Activated naive CD4-positive, alpha-beta T cell (primary cell): ENCODE results near the gene PLIN4.
A peak's percentile ranks its signal among the peaks of the same experiment; 100 is the strongest.
"Not testable (repeated sequence)": the region's sequence is repeated elsewhere in the genome, so short reads cannot be mapped to it uniquely, and the experiment has no call there.

Source experiments
- DNase-seq, 4 experiments: peaks; one replicate each; lab custom pipeline; 2025; lab: John Stamatoyannopoulos, UW

The PLIN4 gene

DNA sequence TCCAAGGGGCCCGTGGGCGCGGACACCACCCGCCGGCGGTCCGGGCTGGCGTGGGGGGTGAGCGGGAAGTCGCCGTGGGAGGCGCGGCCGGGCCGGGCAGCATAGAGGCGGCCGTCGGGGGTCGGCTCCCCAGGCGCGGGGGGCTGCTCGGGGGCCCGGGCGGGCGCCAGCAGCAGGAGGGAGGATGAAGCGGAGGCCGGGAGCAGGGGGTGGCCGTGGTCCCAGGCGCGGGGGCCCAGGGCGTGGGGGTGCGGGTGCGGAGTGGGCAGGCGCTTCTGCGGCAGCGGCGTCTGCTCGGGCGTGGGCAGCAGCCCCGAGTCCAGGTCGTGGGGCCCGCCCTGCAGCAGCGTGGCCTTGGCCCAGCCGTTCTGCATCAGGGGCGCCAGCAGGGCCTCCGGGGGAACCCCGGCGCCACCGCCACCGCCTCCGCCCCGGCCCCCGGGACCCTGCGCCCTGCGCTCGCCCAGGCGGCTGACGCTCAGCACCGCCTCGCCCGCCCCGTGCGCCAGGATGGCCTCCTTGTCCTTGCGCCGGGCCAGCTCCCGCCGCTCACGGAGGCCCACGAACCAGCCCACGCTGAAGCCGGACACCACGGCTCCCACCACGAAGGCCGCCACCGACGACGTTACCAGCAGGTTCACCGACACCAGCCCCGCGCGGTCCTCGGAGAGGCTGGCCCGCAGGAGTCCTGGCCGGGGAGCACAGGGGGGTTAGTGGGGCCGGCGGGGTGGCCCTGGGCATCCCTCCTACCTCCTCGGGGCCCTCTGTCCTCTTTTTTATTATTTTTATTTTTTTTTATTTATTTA lies 25.8 kb upstream of the PLIN4 start:
- DNase-seq: no peak

DNA sequence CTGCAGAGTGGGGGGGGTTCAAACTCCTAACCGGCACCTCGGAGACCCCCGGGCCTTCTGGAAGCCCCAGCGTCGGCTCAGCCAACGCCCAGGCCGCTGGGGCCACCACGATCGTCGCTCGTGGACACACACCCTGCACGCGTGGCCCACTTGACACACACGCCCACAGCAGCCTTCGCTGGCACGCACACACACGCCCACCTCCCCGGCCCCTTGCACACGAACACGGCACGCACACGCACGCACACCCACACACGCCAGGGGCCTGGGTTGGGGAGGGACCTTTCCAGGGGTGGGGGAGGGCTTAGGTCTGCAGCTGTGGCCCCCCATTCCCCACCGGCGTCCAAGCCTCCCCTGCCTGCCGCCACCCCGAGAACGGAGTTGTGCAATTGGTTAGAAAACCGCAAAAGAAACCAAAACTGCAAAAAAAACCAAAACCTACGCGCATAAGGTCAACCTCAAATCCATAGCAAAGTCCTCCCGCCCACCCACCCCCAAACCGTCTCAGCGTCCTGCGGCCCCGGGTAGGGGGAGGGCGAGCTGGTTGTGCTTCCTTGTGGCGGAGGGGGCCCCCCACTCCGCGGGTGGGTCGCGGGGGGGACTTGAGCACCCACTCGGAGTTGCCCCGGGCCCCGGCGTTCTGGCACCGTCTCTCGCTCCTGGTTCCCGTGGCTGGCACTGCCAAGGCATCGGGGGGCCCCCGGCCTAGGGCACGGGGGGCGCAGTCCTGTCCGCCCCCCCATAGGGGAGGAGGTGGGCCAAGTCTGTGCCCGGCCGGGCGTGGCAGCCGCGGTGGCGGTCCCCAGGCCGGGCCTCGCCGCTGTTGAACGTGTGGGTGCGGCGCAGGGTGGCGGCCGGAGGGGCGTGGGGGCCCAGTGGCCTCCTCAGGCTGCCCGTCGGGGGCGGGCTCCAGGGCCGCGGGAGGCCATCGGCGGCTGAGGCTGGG lies 24.9 kb upstream of the PLIN4 start:
- DNase-seq: no peak

DNA sequence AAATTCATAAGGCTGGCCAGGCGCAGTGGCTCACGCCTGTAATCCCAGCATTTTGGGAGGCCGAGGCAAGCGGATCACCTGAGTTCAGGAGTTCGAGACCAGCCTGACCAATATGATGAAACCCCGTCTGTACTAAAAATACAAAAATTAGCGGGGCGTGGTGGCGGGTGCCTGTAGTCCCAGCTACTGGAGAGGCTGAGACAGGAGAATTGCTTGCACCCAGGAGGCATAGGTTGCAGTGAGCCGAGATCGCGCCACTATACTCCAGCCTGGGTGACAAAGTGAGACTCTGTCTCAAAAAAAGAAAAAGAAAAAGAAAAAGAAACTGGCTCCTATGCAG lies 23.5 kb upstream of the PLIN4 start:
- not testable (repeated sequence) for DNase-seq

DNA sequence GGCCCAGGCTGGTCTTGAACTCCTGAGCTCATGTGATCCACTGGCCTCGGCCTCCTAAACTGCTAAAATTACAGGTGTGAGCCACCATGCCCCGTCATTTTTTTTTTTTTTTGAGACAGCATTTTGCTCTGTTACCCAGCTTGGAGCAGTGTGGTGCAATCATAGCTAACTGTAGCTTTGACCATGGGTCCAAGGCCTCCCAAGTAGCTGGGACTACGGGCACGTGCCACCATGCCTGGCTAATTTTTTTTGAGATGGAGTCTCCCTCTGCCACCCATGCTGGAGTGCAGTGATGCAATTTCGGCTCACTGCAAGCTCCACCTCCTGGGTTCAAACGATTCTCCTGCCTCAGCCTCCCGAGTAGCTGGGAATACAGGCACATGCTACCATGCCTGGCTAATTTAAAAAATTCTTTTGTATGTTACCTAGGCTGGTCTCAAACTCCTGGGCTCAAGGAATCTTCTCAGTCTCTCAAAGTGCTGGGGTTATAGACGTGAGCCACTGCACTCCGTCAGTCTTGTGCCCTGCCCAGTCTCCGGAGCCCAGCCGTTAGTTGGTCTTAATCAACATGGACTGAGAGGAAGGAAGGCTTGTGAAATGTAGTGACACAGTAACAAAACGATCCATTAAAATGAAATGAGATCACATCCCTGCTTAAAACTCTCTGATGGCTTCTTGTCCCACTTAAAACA lies 23.0 kb upstream of the PLIN4 start:
- DNase-seq: no peak

DNA sequence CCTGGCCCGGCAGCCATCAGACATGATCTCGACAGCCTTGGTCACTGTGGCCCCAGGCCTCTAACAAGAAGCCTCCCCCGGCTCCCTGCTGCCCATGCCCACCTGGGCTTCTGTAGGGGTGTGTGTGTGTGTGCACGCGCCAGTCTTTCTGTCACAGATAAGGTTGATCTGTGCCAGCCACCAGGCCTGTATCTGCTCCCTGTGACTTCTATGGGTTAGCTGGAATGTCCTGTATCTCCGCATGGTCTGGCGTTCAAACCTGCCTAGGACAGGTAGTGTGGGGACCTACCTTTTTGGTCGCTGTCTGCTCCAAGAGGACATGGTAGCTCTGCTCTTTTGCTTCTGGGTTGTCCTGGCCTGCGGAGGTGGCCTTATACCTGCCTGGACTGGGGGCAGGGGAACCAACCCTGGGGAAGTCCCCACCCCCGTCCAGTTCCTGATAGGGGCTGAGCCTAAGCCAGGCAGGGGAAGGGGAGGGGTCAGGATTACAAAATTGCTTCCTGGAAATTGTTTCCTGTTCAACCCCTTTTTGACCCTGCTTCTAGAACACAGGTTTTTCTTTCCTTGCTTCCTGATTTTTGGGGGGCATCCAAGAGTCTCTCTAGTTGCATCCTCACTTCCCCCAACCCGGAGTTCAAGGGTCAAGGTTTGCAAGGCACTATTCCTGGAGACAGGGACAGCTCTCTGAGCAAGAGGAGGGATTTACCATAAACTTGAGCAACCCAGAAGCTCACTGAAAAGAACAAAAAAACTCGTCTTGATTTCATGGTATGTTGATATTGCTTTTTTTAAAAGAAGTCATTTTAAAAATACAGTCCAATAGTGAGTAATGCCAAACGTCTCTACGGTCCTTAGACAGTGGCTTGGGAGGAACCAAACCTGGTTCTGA lies 21.7 kb upstream of the PLIN4 start, which contains the start of gene LRG1:
TSS of gene LRG1 (minus strand) at position 344 of the 889 bp plus-strand sequence. CDS start at position 321, 23 bp downstream.
- DNase-seq: no peak

DNA sequence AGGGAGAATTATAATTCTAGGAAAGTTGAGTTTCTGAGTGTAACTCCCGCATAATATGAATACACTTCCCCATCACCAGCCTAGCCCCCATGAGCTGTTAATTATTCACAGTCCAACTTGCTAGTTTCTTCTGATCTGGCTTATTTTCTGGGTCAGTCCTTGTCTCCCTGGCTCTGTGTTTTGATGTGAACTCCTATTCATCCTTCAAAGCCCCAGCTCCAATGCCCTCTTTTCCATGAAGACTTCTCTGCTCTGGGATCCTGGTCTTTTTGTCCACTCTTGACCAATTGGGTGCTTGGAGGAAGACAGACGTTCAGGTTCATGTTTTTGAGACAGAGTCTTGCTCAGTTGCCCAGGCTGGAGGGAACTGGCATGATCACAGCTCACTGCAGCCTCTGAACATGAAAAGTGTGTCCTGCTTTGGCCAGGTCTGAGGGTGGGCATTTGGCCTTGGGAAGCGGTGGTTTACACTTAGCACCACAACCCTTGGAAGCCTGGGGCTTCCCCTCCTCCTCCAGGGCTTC lies 20.9 kb upstream of the PLIN4 start:
- no peak for DNase-seq

DNA sequence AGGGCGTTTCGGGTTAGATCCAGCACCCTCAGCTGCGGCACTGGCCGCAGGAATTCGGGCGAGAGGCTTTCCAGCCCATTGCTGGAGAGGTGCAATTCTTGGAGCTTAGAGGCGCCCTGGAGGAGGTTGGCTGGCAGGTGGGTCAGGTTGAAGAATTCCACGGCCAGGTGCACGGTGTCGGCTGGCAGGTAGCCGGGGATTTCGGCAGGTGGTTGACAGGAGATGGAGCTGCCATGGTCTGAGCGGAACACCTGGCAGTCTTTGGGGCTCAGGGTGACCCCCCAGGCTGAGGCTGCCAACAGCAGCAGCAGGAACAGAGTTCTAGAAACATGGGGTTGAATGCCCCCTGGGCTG lies 20.3 kb upstream of the PLIN4 start:
- DNase-seq: no peak

DNA sequence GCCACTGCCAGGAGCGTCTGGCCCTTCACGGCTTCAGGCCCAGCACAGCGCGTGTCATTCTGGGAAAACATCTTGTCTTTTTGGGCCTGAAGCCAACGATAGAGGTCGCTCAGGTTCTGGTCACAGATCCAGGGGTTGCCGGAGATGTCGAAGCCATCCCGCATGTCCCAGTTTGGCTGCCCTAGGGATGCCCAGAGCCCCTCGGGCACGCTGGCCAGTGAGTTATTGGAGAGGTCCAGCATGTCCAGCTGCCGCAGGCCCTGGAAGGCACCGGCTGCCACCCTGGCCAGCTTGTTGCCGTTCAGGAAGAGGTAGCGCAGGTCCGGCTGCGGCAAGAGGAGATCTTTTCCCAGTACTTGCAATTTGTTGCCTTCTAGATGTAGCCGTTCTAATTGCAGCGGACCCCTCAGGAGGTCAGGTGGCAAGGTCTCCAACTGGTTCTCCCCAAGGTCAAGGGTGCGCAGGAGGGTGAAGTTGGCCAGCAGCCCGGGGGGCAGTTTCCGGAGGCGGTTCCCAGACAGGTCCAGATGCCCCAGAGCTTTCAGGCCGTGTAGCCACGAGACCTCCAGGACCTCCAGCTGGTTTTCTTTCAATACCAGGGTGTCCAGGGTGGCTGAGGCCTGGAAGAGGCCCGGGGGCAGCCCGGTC lies 19.8 kb upstream of the PLIN4 start:
- DNase-seq: no peak

DNA sequence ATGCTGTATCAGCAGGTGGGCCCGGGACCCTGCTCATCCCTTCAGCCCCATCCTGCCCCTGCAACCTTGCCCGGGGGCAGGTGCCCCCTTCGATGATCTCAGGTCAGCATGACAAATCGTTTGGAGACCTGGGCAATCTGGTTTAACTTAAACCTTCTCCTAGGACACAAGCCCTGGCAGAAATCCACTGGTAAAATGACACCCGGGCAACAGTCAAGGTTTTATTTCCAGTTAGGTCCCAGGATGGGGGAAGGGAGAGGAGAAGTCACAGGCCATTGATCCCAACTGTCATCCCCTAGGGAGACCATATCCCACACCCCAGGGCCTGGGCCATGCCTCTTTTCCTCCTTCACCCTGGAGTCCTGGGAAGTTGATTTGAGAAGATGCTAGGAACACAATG lies 18.5 kb upstream of the PLIN4 start:
- no peak for DNase-seq

DNA sequence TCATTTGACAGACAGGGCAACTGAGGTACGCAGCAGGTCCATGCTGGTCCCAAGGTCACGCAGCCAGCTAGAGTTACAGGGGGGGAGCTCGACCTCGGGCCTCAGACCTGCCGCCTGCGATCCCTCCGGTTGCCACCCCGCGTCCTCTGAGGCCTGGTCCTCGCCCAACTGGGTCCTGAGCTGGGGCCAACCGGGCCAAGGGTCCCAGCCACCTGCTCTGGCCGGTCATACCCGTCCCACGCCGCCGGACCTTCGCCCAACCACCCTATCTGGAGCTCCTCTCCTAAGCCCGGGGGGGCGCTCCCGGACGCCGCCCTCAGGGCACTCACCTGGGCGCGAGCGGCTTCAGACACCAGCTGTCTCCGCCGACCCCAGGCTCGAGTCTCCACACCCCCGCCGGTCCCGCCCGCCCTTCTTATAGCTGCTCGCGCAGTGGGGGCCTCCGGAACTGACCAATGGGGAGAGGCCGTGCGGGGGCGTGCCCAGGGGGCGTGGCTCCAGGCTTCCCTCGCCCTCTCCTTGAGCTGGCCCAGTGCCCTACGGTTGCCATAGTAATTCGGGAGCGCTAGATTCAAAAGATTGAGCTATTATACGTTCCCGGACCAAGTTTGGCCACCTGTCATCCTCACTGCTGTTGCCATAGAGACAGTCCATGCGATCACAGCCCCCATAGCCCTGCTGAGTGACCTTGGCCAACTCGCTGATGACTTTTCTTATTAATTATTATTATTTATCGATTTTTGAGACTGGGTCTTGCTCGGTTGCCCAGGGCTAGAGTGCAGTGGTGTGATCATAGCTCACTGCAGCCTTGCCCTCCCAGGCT lies 16.8 kb upstream of the PLIN4 start, which contains the start of gene PLIN5:
TSS of gene PLIN5 (minus strand) at position 389 of the 823 bp plus-strand sequence. CDS start 1,150 bp downstream, outside the sequence.
- DNase-seq: peak in 2 of 4 experiments; percentile 13 to 40

DNA sequence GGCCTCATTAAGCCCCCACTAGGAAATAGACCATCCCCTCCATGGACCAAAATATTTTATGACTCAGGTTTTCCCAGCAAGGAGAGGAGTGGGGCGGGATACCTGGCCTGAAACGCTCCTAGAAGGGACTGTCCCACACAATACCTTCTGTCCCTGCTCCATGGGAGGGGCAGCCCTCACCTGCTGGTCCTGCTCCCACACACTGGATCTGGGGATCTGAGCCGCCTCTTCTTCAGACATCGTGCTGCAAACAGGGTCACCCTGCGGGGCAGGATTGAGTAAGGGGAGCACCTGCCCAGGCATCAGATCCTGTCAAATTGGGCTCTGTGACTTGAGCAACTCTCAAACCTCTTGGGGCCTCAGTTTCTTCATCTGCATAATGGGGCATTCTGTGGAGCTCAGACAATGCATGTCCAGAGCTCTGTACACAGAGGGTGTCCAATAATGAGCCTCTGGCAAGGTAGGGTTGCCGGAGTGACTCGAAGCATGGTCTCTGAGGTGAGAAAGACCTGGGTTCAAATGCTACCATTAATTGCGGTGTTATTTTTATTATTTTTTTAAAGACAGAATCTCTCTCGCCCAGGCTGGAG lies 15.6 kb upstream of the PLIN4 start:
- DNase-seq: no peak

DNA sequence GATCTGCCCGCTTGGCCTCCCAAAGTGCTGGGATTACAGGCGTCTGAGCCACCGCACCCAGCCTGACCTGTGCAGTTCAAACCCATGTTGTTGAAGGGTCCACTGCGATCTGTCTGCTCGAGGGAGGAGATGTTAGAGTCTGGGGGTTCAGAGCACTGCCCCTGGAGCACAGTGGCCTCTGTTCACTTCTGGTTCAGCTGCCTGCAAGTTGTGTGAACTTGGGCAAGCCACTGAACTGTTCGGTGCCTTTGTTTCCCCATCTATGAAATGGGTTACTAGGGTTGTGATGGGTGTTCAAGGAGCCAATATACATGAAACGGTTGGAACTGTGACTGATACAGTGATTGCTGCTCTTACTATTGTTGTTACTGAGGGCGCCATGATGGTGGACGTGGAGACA lies 15.0 kb upstream of the PLIN4 start:
- DNase-seq: no peak

DNA sequence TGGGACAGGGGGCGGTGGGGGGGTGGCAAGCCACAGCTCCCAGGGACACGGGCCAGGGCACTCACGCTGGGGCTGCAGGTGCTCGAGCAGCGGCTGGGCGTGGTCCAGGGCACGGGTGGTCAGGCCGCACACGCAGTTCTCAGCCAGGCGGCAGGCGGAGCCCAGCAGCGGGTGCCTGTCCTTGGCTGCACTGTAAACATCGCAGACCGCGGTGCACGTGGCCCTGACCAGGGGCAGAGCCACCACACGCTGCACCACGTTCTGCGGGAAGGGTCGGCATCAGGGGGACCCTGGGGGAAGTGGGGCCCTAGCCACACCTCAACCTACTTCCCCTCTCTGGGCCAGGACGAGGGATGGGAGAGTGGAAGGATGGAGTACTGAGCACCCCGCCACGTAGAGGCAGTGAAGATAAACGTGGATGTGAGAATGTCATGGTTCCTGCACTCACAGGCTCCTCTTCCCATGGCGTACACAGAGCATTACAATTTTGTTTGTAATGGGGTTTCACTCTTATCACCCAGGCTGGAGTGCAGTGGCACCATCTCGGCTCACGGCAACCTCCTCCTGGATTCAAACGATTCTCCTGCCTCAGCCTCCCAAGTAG lies 13.4 kb upstream of the PLIN4 start:
- no peak for DNase-seq

DNA sequence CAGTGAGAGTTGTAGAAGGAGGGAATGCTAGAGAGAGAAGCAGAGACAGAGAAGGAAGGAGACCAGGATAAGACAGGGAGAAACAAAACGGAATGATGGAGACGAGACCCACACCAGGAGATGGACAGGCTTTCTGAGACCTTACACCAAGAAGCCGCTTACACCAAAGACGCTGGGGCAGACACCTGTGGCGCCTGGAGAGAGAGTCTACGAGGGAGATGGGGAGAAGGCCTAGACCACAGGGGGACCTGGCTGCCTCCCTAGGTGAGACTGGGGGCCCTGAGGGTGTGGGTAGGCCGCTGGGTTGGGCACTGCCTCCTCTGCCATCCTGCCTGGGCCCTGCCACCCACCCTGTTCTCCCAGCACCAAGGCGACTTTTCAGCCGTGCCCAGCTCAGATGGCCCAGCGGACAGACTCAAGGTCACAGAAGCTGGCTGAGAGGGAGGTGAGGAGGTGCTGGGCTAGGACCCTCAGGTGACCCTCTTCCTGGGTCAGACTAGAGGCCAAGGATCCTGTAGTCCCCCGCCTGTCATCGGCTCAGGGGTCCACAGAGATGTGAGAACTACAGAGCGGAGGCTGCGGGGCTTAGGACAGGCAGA lies 11.7 kb upstream of the PLIN4 start:
- DNase-seq: no peak

DNA sequence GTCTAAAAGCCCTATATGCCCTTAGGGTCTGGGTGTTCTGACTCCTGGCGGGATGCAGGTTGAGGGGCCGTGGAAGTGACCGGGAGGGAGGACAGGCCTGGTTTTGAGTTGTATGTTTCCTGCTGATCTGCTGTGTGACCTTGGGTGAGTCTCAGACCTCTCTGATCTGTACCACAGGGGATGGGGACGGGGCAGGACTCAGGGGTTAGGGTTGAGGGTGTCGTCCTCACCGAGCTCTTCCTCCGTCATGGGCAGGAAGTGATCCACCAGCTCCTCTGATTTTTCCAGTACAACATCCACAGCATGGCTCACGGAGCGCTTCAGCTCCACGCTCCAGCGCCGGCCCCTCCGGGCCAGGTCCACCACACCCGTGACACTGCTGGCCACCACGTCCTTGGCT lies 10.6 kb upstream of the PLIN4 start:
- DNase-seq: no peak

DNA sequence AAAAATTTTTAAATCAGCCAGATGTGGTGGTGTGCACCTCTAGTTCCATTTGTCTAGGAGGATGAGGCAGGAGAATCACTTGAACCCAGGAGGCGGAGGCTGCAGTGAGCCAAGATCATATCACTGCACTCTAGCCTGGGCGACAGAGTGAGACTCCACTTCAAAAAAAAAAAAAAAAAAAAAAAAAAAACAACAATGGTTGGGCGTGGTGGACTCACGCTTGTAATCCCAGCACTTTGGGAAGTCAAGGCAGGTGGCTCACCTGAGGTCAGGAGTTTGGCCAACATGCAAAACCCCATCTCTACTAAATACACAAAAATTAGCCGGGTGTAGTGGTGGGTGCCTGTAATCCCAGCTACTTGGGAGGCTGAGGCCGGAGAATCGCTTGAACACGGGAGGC lies 9.1 kb upstream of the PLIN4 start:
- DNase-seq: not testable (repeated sequence)

DNA sequence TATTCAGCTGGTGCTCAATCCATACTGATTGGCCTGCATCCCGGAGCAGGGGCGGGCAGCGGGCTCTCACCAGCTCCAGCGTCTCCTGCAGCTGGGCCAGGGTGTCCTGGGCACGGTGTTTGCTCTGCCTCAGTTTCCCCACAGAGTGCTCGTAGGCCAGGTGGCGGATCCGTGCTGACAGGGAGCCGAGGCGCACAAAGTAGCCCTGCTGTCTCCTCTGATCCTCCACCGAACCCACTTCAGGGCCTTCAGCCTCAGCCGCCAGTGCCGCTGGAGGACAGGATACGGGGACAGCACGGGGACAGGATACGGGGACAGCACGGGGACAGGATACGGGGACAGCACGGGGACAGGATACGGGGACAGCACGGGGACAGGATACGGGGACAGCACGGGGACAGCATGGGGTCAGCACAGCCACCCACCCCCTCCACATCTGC lies 7.3 kb upstream of the PLIN4 start:
- no peak for DNase-seq

DNA sequence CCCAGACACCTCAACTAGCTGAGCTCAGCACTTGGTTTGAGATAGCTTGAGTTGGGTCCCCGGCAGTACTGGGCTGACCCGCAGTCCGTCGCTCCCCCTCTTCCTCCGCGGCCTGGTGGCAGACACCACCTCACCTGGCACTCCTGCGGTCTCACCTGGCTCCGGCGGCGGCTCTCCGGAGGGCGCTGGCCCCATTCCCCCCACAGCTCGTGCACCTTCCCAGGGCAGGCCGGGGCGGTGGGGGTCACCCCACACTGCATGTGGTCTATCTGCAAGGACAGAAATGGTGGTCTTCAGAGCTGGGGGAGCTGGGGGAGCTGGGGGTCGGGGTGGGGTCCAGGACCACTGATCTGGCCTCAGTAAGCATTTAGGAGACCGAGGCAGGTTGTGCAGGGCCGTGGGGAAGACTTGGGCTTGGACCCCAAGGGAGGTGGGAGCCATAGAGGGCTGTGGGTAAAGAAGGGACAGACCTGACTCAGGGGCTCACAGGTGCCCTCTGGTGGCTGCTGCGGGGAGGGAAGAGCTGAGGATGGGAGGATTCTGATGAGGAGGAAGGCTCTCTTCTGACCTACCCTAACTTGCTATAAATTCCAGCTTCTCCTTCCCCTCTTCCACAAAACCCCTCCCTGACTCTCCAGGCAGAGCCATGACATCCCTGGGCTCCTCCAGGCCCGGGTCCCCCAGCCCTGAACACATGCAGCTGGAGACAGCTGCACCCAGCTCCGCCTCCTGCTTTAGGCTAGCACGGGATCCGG lies 6.7 kb upstream of the PLIN4 start:
- DNase-seq: peak; percentile 19 to 62 (median 50)
